ENCODE measurements around the gene ANKMY1. TPM values are rescaled to one million over a fixed set of nuclear protein-coding genes. Genes with fewer than 3 reads are reported as not detected.
A peak's percentile ranks its signal among the peaks of the same experiment; 100 is the strongest.

ANKMY1 gene
- total RNA-seq, 2 experiments from 2014 or later = 25.7 to 26.2 TPM

DNA sequence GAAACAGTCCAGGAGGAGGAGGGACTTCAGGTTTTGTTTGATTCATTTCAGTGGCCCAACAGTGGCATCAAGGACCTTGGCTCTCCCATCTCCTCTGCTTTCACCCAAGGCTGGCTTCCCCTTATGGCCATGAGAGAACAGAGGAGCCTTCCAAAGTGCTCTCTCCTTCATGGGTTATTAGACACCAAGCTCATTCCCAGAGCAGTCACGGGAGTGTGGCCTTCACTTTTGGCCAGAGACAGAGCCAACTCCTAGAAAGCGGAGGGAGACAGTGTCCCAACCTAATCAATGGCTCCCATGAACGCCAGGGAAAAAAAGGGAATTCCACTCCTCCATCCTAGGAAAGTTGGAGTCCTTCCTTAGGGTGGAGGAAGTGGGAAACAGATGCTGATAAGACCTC lies 1.5 kb upstream of the ANKMY1 start:
- TF ChIP-seq, protein P1, sequence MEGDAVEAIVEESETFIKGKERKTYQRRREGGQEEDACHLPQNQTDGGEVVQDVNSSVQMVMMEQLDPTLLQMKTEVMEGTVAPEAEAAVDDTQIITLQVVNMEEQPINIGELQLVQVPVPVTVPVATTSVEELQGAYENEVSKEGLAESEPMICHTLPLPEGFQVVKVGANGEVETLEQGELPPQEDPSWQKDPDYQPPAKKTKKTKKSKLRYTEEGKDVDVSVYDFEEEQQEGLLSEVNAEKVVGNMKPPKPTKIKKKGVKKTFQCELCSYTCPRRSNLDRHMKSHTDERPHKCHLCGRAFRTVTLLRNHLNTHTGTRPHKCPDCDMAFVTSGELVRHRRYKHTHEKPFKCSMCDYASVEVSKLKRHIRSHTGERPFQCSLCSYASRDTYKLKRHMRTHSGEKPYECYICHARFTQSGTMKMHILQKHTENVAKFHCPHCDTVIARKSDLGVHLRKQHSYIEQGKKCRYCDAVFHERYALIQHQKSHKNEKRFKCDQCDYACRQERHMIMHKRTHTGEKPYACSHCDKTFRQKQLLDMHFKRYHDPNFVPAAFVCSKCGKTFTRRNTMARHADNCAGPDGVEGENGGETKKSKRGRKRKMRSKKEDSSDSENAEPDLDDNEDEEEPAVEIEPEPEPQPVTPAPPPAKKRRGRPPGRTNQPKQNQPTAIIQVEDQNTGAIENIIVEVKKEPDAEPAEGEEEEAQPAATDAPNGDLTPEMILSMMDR (IDR thresholded peaks at IDR 0.05) = no peak
- H3K27me3 Mint-ChIP-seq = no peaks in the 10 kb centered on the region
- POLR2A ChIA-PET = interaction anchor here (0.6 to 3.3 kb wide), 3 partner anchors 10 to 28 kb away, joined by 3 to 104 read pairs (median 53); partner anchors contain the start of genes CAPN10 and RNPEPL1
- CTCF ChIA-PET = interaction anchor here (6.0 kb wide), 1 partner anchor 21 kb away, joined by 34 read pairs; no protein-coding TSS in a partner anchor
- Histone ChIP-seq H3K27ac (ENCODE audit: low read depth in 1 of 2, low read length in 2 of 2) (no peak overlapping the region), H3K4me1 (ENCODE audit: insufficient read depth, low read length) (peaks cover 79% of the 10 kb centered on the region), H3K9me3 (ENCODE audit: control insufficient read depth in 1 of 2, insufficient read depth in 1 of 2, low read length in 2 of 2) (no peaks in the 10 kb centered on the region), H3K27me3 (ENCODE audit: control insufficient read depth in 1 of 2, insufficient read depth in 2 of 2, low read length in 2 of 2) (no peaks in the 10 kb centered on the region), H3K4me3 (ENCODE audit: low read length) (peak overlapping the region; percentile 53), H3K36me3 (ENCODE audit: insufficient read depth, low read length) (peaks cover 27% of the 10 kb centered on the region)
- peak overlapping the region; percentile 98 for H3K27ac Mint-ChIP-seq
- DNase-seq = peak in 1 of 14 experiments; percentile 28
- no peaks in the 10 kb centered on the region for H3K9me3 Mint-ChIP-seq
- H3K4me1 Mint-ChIP-seq (ENCODE audit: low read depth) = peaks cover 69% of the 10 kb centered on the region
- ATAC-seq (ENCODE audit: poor library complexity) = no peak
- intact Hi-C loops (cut with DNase I, micrococcal nuclease) = loop anchor here in 1 of 2 experiments (5.0 to 10.0 kb wide), 3 partner anchors 47 to 656 kb away; no protein-coding TSS in a partner anchor
- H3K4me3 Mint-ChIP-seq = peak overlapping the region; percentile 87
- H3K36me3 Mint-ChIP-seq (ENCODE audit: low read depth) = peaks cover 46% of the 10 kb centered on the region

DNA sequence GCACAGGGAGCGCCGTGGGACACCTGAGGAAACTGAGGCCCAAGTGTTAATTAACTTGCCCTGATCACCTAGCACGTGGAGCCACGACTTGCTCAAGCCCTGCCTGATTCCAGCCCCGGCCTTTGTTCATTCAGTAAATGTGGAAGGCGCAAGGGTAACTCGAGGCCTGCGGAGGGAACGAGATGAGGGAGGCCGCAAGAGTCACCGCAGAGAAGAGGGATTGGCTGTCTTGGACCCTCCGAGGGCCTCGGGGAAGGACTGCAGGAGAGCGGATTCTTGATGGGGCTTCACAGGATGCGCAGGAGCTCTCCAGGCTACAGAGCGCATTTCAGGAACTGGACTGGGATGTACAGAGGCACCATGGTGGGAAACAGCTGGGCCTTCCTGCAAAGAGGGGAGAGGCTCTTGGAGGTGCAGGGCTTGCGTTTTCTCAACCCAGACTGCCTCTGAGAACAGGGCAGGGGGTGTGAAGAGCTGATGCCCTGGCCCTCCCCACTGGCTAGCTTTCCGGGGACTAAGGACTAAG lies 511 bp upstream of the ANKMY1 start:
- peaks cover 60% of the 10 kb centered on the region for H3K4me1 Mint-ChIP-seq (ENCODE audit: low read depth)
- peaks cover 29% of the 10 kb centered on the region for H3K36me3 ChIP-seq (ENCODE audit: insufficient read depth, low read length)
- H3K4me1 ChIP-seq (ENCODE audit: insufficient read depth, low read length) = peaks cover 69% of the 10 kb centered on the region
- DNase-seq (no peak), ATAC-seq (ENCODE audit: poor library complexity) (no peak)
- H3K4me3 ChIP-seq (ENCODE audit: low read length) = no peak overlapping the region
- H3K27ac ChIP-seq (ENCODE audit: low read depth in 1 of 2, low read length in 2 of 2) = no peak overlapping the region
- peaks cover 43% of the 10 kb centered on the region for H3K36me3 Mint-ChIP-seq (ENCODE audit: low read depth)
- H3K27me3 Mint-ChIP-seq = no peaks in the 10 kb centered on the region
- ChIA-PET CTCF (interaction anchor here (1.8 to 2.7 kb wide), 3 partner anchors 9 to 44 kb away, joined by 5 to 24 read pairs (median 13); partner anchors contain the start of gene RNPEPL1), POLR2A (interaction anchor here (2.0 to 2.8 kb wide), 2 partner anchors 8 to 11 kb away, joined by 7 to 15 read pairs; no protein-coding TSS in a partner anchor)
- no peaks in the 10 kb centered on the region for H3K9me3 Mint-ChIP-seq
- intact Hi-C loops (cut with DNase I, micrococcal nuclease) = loop anchor here in 1 of 2 experiments (5.0 to 10.0 kb wide), 3 partner anchors 46 to 657 kb away; no protein-coding TSS in a partner anchor
- no peaks in the 10 kb centered on the region for H3K27me3 ChIP-seq (ENCODE audit: control insufficient read depth in 1 of 2, insufficient read depth in 2 of 2, low read length in 2 of 2)
- H3K9me3 ChIP-seq (ENCODE audit: control insufficient read depth in 1 of 2, insufficient read depth in 1 of 2, low read length in 2 of 2) = no peaks in the 10 kb centered on the region
- peak overlapping the region; percentile 87 for H3K4me3 Mint-ChIP-seq
- H3K27ac Mint-ChIP-seq = peak overlapping the region; percentile 98
- TF ChIP-seq, protein P1 (IDR thresholded peaks at IDR 0.05) = no peak

DNA sequence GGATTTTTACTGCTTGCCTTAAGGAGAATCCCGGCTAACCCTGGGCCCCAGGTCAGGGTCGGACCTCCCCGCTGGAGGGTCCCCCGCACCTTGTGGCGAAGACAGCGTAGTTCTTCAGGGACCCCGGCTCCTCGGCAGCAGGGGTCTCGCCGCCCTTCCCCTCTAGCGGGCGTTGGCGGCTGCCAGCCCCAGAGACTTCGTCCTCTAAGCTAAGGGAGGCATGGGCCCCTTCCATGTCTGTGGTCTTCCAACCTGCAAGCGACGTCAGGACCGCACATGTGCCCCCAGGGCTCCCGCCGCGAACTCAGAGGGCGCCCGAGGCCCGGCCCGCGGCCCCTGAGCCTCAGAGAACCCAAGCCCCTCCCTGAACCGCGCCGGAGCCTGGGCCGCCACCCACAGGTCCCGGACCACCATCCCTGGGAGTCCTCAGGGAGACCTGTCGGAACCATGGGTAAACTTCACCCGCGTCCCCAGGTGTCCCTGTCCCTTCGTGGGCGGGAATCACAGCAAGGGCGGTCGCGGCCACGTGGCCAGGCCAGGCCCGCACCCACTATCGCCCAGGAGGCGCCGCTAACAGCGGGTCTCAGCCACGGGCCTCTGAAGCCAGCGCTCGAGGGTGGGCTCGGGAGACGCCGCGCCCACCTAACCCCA lies 562 bp downstream of the ANKMY1 start:
- peak overlapping the region; percentile 5 for H3K4me3 ChIP-seq (ENCODE audit: low read length)
- TF ChIP-seq, protein P1 (IDR thresholded peaks at IDR 0.05) = no peak
- no peaks in the 10 kb centered on the region for H3K27me3 ChIP-seq (ENCODE audit: control insufficient read depth in 1 of 2, insufficient read depth in 2 of 2, low read length in 2 of 2)
- H3K27ac ChIP-seq (ENCODE audit: low read depth in 1 of 2, low read length in 2 of 2) = no peak overlapping the region
- CTCF ChIA-PET = interaction anchor here (0.7 to 2.7 kb wide), 6 partner anchors 10 to 43 kb away, joined by 4 to 24 read pairs (median 8); partner anchors contain the start of genes CAPN10 and RNPEPL1
- intact Hi-C loops (cut with DNase I, micrococcal nuclease) = loop anchor here in 1 of 2 experiments (5.0 to 10.0 kb wide), 3 partner anchors 45 to 658 kb away; no protein-coding TSS in a partner anchor
- Mint-ChIP-seq H3K9me3 (no peaks in the 10 kb centered on the region), H3K4me1 (ENCODE audit: low read depth) (peaks cover 52% of the 10 kb centered on the region), H3K4me3 (peak overlapping the region; percentile 63), H3K36me3 (ENCODE audit: low read depth) (peaks cover 45% of the 10 kb centered on the region), H3K27me3 (no peaks in the 10 kb centered on the region), H3K27ac (peak overlapping the region; percentile 70)
- peak in 2 of 14 experiments; percentile 32 to 45 for DNase-seq
- no peak for ATAC-seq (ENCODE audit: poor library complexity)
- POLR2A ChIA-PET = interaction anchor here (2.0 to 2.8 kb wide), 2 partner anchors 9 to 12 kb away, joined by 7 to 15 read pairs; no protein-coding TSS in a partner anchor
- H3K4me1 ChIP-seq (ENCODE audit: insufficient read depth, low read length) = peaks cover 59% of the 10 kb centered on the region
- H3K36me3 ChIP-seq (ENCODE audit: insufficient read depth, low read length) = peaks cover 32% of the 10 kb centered on the region
- H3K9me3 ChIP-seq (ENCODE audit: control insufficient read depth in 1 of 2, insufficient read depth in 1 of 2, low read length in 2 of 2) = no peaks in the 10 kb centered on the region
